Natural killer cell treated with Interleukin-12 subunit alpha and Interleukin-12 subunit beta and Interleukin-15 and Interleukin-18, amount 100 ng/mL, for 72 hours (primary cell): ENCODE results near the gene LRRN2. TPM values are rescaled to one million over a fixed set of nuclear protein-coding genes. Genes with fewer than 3 reads are reported as not detected.
A peak's percentile ranks its signal among the peaks of the same experiment; 100 is the strongest.
"Not testable (repeated sequence)": the region's sequence is repeated elsewhere in the genome, so short reads cannot be mapped to it uniquely, and the experiment has no call there.

Source experiments
- ATAC-seq, 2 donors: fragments of 150-1000 bp; cut with Tn5 transposase in 1 of 2; sonication (Bioruptor Pico), chemical (Tn5 transposase) in 1 of 2; 2 replicates each; pipeline ENCODE4 v1.10.0; 2021
- DNase-seq: peaks from one replicate; pipeline ENCODE4 v3.0.0; 2022; ENCODE audit warnings: low spot score
- H3K27ac Mint-ChIP-seq, 2 donors: 1 replicate in 1 of 2; 2 replicates in 1 of 2; pipeline ENCODE4 v1.8.0; 2022; ENCODE audit warnings: mixed read lengths in 2 of 2, mild to moderate bottlenecking in 1 of 2, moderate library complexity in 1 of 2
- H3K27me3 Mint-ChIP-seq, 2 donors: 1 replicate in 1 of 2; 2 replicates in 1 of 2; pipeline ENCODE4 v1.8.0; 2022; ENCODE audit warnings: mixed read lengths in 2 of 2
- H3K36me3 Mint-ChIP-seq: one replicate; pipeline ENCODE4 v1.8.0; 2022; ENCODE audit warnings: mixed read lengths
- H3K4me1 Mint-ChIP-seq, 2 donors: 1 replicate in 1 of 2; 2 replicates in 1 of 2; pipeline ENCODE4 v1.8.0; 2022; ENCODE audit warnings: low read depth in 2 of 2, mixed read lengths in 2 of 2, mild to moderate bottlenecking in 1 of 2
- H3K4me3 Mint-ChIP-seq: one replicate; pipeline ENCODE4 v1.8.0; 2022; ENCODE audit warnings: mixed read lengths
- H3K9me3 Mint-ChIP-seq: 2 replicates; pipeline ENCODE4 v1.8.0; 2022; ENCODE audit warnings: mixed read lengths
- total RNA-seq, 2 donors: library from RNA; stranded (reverse); gene quantifications; one replicate each; pipeline ENCODE4 v1.2.3, GENCODE V29; 2022

The LRRN2 gene
- total RNA-seq, 2 donors from 2014 or later = not detected

- no peak overlapping the region for H3K27ac Mint-ChIP-seq
- no peak for ATAC-seq
Measured at GRCh38 chr1:204692325-204692840, 6.8 kb upstream of the LRRN2 start.

DNA sequence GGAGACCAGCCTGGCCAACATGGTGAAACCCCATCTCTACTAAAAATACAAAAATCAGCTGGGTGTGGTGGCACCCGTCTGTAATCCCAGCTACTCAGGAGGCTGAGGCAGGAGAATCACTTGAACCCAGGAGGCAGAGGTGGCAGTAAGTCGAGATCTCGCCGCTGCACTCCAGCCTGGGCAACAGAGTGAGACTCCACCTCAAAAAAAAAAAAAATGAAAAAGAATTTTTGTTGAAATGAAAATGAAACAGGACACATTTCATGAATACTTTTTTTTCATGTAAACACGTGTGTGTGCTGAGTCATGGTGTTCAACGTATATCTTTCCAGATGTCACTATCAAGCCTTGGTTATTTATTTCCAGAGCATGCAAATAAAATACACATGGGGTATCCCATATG is 5.8 kb upstream of the LRRN2 start:
- DNase-seq, ATAC-seq, H3K4me3 Mint-ChIP-seq, H3K27ac Mint-ChIP-seq, H3K4me1 Mint-ChIP-seq, H3K9me3 Mint-ChIP-seq, H3K36me3 Mint-ChIP-seq: not testable (repeated sequence)
- peaks cover 17 to 24% of the 10 kb centered on the region in 2 donors for H3K27me3 Mint-ChIP-seq

More at GRCh38 chr1:204692325-204692840, 6.8 kb upstream of the LRRN2 start:
- Mint-ChIP-seq H3K27me3 (peaks cover 8 to 20% of the 10 kb centered on the region in 2 donors), H3K4me3 (no peak overlapping the region), H3K9me3 (no peaks in the 10 kb centered on the region), H3K4me1 (no peaks in the 10 kb centered on the region), H3K36me3 (no peaks in the 10 kb centered on the region)
- DNase-seq = no peak

GRCh38 chr1:204688776-204689175 is 3.2 kb upstream of the LRRN2 start:
- H3K27ac Mint-ChIP-seq = no peak overlapping the region
- no peak for ATAC-seq
- peaks cover 18 to 21% of the 10 kb centered on the region in 2 donors for H3K27me3 Mint-ChIP-seq
- H3K4me1 Mint-ChIP-seq = peaks cover 0 to 4% of the 10 kb centered on the region in 2 donors
- no peaks in the 10 kb centered on the region for H3K9me3 Mint-ChIP-seq
- H3K4me3 Mint-ChIP-seq = no peak overlapping the region
- H3K36me3 Mint-ChIP-seq = no peaks in the 10 kb centered on the region
- DNase-seq = no peak

- DNase-seq (no peak), ATAC-seq (no peak)
- Mint-ChIP-seq H3K4me3 (no peak overlapping the region), H3K27ac (no peak overlapping the region), H3K27me3 (peaks cover 24% of the 10 kb centered on the region in 2 donors), H3K9me3 (no peaks in the 10 kb centered on the region), H3K4me1 (peaks cover 0 to 4% of the 10 kb centered on the region in 2 donors), H3K36me3 (no peaks in the 10 kb centered on the region)
Measured at GRCh38 chr1:204688007-204688406, 2.5 kb upstream of the LRRN2 start.

DNA sequence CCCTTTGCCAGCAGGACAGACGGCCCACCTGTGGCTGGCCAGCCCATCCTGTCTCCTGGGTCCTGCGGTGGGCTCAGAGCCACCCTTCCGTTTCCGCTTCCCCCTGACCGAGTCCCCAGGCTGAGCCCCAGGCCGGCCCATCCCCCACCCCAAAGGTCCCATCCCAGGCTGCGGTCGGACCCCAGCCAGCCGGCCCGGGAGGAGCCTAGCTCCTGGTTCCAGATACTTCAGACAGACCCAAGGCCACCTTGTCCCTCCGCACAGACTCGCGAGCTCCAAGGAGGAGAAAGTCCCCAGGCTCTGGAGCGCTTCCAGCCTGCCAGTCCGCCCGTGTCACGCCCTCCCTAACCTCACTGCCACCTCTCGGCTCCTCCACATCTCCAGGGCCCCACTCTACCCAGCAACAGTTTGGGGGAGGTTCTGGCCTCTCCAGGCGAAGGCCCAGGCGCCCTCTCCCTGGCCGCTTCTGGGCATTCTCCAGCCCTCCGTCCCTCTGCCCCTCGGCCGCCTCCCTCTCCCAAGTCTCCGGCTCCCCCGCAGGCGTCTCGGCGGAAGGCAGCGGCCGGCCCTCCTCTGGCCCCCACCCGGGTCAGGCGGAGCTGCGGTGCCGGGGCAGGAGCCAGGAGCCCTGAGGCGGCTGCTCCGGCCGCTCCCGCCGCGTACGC is 835 bp downstream of the LRRN2 start:
- DNase-seq (no peak), ATAC-seq (peak in 1 of 2 donors; percentile 13)
- H3K36me3 Mint-ChIP-seq = no peaks in the 10 kb centered on the region
- H3K4me1 Mint-ChIP-seq = peaks cover 0 to 4% of the 10 kb centered on the region in 2 donors
- no peak overlapping the region for H3K27ac Mint-ChIP-seq
- no peaks in the 10 kb centered on the region for H3K9me3 Mint-ChIP-seq
- H3K27me3 Mint-ChIP-seq = peaks cover 26 to 37% of the 10 kb centered on the region in 2 donors
- H3K4me3 Mint-ChIP-seq = no peak overlapping the region

DNA sequence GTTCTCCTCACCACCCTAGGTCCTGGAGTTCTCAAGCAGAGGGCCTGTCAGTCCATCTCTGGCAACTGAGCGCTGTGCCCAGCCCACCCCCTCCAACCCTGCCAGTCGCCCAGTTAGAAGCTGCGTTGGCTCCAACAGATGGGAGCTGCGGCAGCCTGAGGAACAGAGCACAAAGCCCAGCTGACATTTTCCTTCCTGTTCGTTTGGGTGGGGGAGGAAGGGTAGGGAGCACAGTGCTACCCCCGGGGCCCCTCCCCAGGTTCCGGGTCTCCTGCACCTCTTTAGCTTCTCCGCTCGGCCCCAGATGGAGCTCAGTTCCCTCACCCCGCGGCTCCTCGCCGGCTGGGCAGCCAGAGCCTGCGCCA is 1.4 kb downstream of the LRRN2 start:
- ATAC-seq (no peak), DNase-seq (no peak)
- H3K4me1 Mint-ChIP-seq = peaks cover 0 to 4% of the 10 kb centered on the region in 2 donors
- H3K27me3 Mint-ChIP-seq = peaks cover 24 to 42% of the 10 kb centered on the region in 2 donors
- H3K36me3 Mint-ChIP-seq = no peaks in the 10 kb centered on the region
- H3K4me3 Mint-ChIP-seq = no peak overlapping the region
- H3K9me3 Mint-ChIP-seq = no peaks in the 10 kb centered on the region
- no peak overlapping the region for H3K27ac Mint-ChIP-seq

GRCh38 chr1:204683284-204684205 is 2.0 kb downstream of the LRRN2 start:
- no peak overlapping the region for H3K4me3 Mint-ChIP-seq
- H3K27ac Mint-ChIP-seq = no peak overlapping the region
- ATAC-seq (no peak), DNase-seq (no peak)
- H3K27me3 Mint-ChIP-seq = peaks cover 26 to 49% of the 10 kb centered on the region in 2 donors
- no peaks in the 10 kb centered on the region for H3K9me3 Mint-ChIP-seq
- peaks cover 0 to 4% of the 10 kb centered on the region in 2 donors for H3K4me1 Mint-ChIP-seq
- no peaks in the 10 kb centered on the region for H3K36me3 Mint-ChIP-seq

DNA sequence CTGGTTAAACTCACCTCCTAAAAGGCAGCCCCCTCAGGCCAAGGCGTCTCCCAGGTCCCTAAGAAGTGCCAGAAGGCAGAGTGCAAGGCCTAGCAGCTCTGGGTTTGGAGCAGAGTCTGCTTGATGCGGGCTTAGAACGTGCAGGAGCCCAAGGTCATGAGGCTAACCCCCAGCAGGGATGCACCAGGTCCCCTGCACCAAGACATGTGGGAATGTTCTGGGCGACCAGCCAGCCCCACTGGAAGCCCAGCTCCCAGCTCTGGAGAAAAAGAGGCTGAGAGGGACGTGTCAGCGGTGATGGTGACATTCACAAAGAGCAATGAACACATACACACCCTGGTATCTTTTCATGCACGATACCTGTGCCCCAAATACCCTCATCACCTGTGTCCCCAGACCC is 5.1 kb downstream of the LRRN2 start:
- ATAC-seq (no peak), DNase-seq (no peak)
- H3K27ac Mint-ChIP-seq = no peak overlapping the region
- H3K4me3 Mint-ChIP-seq = no peak overlapping the region
- H3K36me3 Mint-ChIP-seq = no peaks in the 10 kb centered on the region
- no peaks in the 10 kb centered on the region for H3K4me1 Mint-ChIP-seq
- no peaks in the 10 kb centered on the region for H3K9me3 Mint-ChIP-seq
- peaks cover 14 to 34% of the 10 kb centered on the region in 2 donors for H3K27me3 Mint-ChIP-seq

- H3K4me1 Mint-ChIP-seq = no peaks in the 10 kb centered on the region
- H3K9me3 Mint-ChIP-seq = no peaks in the 10 kb centered on the region
- H3K4me3 Mint-ChIP-seq = no peak overlapping the region
- no peaks in the 10 kb centered on the region for H3K36me3 Mint-ChIP-seq
- DNase-seq (no peak), ATAC-seq (no peak)
- no peak overlapping the region for H3K27ac Mint-ChIP-seq
- peaks cover 14 to 34% of the 10 kb centered on the region in 2 donors for H3K27me3 Mint-ChIP-seq
Measured at GRCh38 chr1:204680051-204680450, 5.5 kb downstream of the LRRN2 start.

GRCh38 chr1:204678721-204679475 is 6.6 kb downstream of the LRRN2 start:
- no peaks in the 10 kb centered on the region for H3K36me3 Mint-ChIP-seq
- no peak for DNase-seq
- H3K27ac Mint-ChIP-seq = no peak overlapping the region
- H3K4me3 Mint-ChIP-seq = no peak overlapping the region
- peaks cover 12 to 34% of the 10 kb centered on the region in 2 donors for H3K27me3 Mint-ChIP-seq
- ATAC-seq = no peak
- no peaks in the 10 kb centered on the region for H3K9me3 Mint-ChIP-seq
- no peaks in the 10 kb centered on the region for H3K4me1 Mint-ChIP-seq

DNA sequence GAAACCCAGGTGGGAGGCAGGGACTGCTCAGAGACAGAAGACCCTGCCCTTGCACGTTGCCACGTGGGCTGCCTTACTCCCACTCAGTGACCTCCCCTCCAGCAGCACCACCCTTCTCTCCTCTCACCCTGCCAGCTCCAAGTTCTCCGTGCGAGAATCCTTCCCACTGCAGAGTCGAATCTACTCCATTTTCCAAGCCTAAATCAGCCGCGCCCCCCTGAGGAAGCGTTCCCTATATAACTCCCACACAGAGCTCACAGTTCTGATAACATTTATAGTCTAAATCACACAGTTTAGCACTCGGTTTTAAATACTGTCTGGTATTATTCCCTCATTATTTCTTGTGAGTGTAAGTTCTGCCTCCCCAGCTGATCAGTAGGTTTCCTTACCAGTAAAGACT is 7.7 kb downstream of the LRRN2 start:
- ATAC-seq (no peak), DNase-seq (no peak)
- no peak overlapping the region for H3K4me3 Mint-ChIP-seq
- no peaks in the 10 kb centered on the region for H3K9me3 Mint-ChIP-seq
- H3K27ac Mint-ChIP-seq = no peak overlapping the region
- no peaks in the 10 kb centered on the region for H3K4me1 Mint-ChIP-seq
- peaks cover 9 to 26% of the 10 kb centered on the region in 2 donors for H3K27me3 Mint-ChIP-seq
- no peaks in the 10 kb centered on the region for H3K36me3 Mint-ChIP-seq

GRCh38 chr1:204676043-204676442 is 9.5 kb downstream of the LRRN2 start:
- DNase-seq (no peak), ATAC-seq (no peak)
- no peak overlapping the region for H3K4me3 Mint-ChIP-seq
- H3K4me1 Mint-ChIP-seq = no peaks in the 10 kb centered on the region
- no peaks in the 10 kb centered on the region for H3K9me3 Mint-ChIP-seq
- H3K27ac Mint-ChIP-seq = no peak overlapping the region
- H3K27me3 Mint-ChIP-seq = peaks cover 7 to 15% of the 10 kb centered on the region in 2 donors
- H3K36me3 Mint-ChIP-seq = no peaks in the 10 kb centered on the region

GRCh38 chr1:204673909-204674649 is 11.5 kb downstream of the LRRN2 start:
- DNase-seq (peak; percentile 23), ATAC-seq (no peak)
- no peak overlapping the region for H3K27ac Mint-ChIP-seq
- H3K4me3 Mint-ChIP-seq = no peak overlapping the region
- H3K9me3 Mint-ChIP-seq = no peaks in the 10 kb centered on the region
- peaks cover 7 to 8% of the 10 kb centered on the region in 2 donors for H3K27me3 Mint-ChIP-seq
- no peaks in the 10 kb centered on the region for H3K4me1 Mint-ChIP-seq
- H3K36me3 Mint-ChIP-seq = no peaks in the 10 kb centered on the region
